8988T (cell line): Measurements from ENCODE around the gene UVRAG.
"Not testable (repeated sequence)": the region's sequence is repeated elsewhere in the genome, so short reads cannot be mapped to it uniquely, and the experiment has no call there.

Experiments
- DNase-seq: peaks from one replicate; pipeline ENCODE4 v3.0.0; 2011

UVRAG gene

DNA sequence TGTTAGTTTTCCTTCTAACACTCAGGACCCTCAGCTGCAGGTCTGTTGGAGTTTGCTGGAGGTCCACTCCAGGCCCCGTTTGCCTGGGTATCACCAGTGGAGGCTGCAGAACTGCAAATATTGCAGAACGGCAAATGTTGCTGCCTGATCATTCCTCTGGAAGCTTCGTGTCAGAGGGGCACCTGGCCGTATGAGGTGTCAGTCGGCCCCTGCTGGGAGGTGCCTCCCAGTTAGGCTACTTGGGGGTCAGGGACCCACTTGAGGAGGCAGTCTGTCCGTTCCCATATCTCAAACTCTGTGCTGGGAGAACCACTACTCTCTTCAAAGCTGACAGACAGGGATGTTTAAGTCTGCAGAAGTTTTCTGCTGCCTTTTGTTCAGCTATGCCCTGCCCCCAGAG lies 164.1 kb downstream of the UVRAG start:
- not testable (repeated sequence) for DNase-seq

DNA sequence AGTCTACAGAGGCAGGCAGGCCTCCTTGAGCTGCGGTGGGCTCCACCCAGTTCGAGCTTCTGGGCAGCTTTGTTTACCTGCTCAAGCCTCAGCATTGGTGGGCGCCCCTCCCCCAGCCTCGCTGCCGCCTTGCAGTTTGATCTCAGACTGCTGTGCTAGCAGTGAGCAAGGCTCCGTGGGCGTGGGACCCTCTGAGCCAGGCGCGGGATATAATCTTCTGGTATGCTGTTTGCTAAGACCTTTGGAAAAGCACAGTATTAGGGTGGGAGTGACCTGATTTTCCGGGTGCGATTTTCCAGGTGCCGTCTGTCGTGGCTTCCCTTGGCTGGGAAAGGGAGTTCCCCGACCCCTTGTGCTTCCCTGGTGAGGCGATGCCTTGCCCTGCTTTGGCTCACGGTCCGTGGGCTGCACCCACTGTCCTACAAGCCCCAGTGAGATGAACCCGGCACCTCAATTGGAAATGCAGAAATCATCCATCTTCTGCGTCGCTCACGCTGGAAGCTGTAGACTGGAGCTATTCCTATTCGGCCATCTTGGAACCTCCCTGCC lies 164.5 kb downstream of the UVRAG start:
- not testable (repeated sequence) for DNase-seq

DNA sequence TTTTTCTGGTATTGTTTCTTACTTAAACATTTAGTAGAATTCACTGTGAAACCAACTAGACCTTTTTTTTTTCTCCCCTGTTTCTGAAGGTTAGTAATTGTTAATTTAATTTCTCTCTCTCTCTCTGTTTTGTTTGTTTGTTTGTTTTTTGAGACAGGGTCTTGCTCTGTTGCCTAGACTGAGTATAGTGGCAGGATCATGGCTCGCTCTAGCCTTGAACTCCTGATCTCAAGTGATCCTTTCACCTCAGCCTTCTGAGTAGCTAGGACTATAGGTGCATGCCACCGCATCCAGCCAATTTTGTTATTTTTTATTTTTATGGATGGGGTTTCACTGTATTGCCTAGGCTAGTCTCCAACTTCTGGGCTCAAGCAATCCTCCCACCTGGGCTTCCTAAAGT lies 165.0 kb downstream of the UVRAG start:
- no peak for DNase-seq

DNA sequence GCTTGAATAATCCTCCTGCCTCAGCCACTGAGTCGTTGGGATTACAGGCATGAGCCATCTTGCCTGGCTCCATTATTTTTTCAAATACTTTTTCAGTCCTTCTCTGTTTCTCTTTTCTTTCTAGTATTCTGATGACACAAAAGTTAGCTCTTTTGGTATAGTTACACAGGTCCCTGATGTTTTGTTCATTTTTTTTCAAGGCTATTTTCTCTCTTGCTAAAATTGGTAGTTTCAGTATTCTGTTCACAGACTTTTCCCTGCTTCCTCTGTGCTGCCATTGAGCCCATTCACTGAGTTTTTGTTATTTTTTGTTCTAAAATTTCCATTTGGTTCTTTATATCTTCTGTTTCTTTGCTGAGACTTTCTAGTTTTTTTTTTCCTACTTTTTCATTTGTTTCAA lies 166.5 kb downstream of the UVRAG start:
- no peak for DNase-seq

DNA sequence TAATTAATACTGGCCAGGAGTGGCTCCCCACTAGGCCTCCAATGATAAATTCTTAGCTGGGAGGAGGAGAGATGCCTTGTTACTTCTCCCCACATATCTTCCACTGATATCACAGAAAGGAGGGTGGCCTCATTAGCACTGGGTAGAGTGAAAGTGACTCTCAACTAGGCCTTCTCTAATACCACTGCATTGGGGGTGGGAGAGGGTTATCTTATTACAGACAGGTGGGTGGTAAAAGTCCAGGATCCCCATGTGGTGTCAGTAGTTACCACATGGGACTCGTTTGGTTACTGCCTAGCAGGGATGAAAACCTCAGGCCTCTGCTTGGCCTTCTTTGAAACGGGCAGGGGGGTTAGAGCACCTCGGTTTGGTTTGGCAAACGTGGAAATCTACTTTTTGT lies 167.3 kb downstream of the UVRAG start:
- DNase-seq = no peak

DNA sequence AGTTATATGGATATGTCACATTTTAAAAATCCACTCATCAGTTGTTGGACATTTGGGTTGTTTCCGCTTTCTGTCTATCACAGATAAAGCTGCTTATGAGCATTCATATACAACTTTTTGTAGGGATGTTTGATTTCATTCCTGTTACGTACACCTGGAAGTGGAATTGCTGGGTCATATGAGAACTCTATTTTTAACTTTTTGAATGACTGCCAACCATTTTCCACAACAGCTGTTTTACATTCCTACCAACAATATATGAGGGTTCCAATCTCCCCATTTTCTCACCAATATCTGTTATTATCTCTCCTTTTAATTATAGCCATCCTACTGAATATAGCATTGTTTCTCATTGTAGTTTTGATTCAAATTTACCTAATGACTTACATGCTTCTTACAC lies 172.0 kb downstream of the UVRAG start:
- no peak for DNase-seq

DNA sequence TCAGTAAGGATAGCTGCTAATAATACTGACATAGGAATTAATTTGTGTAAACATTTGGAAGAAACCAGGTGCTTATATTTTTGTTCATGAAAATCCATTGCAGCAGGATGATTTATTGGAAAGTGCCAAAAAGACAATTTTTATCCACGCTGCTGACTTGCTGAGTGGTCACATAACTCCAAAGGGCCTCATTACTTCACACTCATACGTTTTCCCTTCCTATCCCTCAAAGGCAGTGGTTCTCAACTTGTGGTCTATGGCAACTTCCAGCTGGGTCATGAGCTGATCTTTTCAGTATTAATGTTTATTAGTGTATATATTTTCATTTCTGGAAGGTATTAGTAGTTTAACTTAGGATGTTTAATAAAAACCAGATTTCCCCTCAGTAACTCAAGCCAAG lies 178.1 kb downstream of the UVRAG start:
- DNase-seq = no peak

DNA sequence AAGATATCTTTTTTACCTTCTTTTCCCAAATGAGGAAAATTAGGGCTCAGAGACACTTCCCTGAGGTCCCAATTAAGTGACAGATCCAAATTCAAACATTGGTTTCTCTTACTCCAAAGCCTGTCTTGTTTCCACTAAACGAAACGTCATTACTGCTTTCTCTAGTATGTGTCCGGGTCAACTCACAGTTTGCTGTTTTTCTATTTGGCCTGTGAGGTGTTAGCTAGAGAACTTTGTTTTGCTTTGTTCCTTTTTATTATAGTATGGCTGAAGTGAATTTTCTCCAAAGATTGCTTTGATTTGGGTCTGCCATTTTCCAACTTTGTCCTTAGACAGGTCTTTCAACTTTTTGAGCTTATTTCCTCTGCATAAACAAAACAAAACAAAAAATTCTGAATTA lies 179.6 kb downstream of the UVRAG start:
- no peak for DNase-seq

DNA sequence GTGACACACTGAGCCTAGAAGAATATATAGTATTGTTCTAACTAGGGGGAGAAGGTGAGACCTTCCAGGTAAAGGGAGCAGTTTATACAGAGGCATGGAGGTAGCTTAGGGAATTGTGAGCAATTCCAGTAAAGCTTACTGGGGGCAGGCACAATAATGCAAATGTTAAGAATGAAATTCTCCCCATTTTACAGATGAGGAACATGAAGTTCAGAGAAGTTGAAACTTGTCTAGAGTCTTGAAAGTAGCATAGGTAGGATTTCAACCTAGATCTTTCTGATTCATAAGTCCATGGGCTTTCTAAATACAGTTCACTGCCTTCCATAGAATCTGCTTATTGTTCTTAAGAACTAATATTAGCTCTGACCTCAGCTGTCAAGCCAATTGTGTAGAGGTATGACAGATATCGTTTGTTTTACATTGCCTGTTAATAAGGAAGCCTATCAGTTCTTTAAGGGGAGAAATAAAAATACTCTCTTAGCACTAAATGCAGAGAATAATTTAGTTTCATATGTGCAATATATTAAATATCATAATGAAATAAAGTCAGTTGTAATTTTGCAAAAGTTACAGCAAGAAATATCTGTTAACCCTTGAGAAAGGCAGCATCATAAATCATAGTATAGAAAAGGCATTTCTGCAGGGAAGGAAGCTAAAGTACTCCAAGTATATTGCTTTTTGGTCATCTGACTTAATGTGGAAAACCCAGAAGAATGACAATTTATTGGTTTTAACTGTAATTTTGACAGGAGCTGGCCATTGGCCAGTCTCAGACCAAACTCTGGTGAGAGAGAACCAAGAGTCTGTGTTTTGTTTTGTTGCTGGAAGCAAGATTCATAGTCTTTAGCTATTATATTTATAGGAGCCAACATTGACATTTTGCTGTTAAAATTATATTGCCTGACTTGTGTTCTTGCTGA lies 181.8 kb downstream of the UVRAG start:
- DNase-seq = no peak

DNA sequence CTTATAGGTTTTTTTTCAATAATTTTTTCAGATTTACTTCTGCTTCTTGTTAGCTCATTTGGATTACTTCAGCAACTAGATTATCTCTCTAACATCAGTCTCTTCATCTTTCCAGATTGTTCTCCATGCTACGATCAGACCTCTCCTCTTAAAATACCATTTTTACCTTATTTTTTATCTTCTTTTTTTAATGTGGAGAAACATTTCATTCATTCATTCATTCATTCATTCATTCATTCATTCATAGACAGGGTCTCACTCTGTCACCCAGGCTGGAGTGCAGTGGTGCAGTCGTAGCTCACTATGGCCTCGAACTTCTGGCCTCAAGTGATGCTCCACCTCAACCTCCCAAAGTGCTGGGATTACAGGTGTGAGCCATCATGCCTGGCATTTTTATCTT lies 189.4 kb downstream of the UVRAG start:
- DNase-seq = no peak

DNA sequence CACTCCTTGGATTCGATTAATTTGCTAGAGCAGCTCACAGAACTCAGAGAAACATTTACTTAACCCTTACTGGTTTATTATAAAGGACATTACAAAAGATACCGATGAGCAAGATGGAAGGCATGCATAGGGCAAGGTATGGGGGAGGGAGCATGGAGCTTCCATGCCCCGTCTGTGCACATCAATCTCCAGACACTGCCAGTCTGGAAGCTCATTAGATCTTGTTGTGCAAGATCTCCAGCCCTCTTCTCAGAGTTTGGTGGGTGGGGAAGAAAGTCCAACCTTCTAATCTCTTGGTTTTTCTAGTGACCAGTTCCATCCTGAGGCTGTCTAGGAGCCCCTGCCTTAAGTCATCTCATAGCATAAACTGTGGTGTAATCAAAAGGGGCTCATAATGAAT lies 190.7 kb downstream of the UVRAG start:
- DNase-seq = no peak

DNA sequence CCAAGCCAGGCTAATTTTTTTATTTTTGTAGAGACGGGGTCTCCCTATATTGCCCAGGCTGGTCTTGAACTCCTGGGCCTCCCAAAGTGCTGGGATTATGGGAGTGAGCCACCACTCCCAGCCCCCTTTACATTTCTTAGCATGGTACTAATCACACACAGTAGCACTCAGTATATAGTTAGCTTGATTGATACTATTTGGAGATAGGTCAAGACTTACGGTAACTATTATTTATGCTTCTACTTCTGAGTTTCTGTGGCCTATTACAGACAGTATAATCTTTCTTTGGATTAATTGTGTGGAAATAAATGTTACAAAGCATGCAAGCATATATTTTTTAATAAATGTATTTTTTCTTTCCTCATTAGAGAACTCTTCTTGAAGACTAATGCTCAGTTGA lies 192.2 kb downstream of the UVRAG start:
- no peak for DNase-seq

DNA sequence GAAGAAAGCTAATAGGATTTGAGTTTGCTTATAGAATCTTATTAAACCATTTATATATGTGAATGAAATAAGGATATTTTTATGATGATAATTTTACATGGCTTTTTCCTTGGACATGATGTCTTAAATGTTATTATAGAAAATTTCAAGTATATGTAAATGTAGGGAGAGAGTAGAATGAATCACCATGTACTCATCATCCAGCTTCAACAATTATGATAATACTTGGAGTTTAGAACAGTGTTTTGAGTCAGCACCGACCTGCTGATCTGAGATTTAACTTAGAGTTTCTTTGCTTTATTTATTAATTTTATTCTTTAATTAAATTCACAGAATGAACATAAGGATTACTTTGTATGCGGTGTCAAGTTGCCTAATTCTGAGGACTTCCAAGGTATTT lies 193.5 kb downstream of the UVRAG start:
- DNase-seq = no peak

DNA sequence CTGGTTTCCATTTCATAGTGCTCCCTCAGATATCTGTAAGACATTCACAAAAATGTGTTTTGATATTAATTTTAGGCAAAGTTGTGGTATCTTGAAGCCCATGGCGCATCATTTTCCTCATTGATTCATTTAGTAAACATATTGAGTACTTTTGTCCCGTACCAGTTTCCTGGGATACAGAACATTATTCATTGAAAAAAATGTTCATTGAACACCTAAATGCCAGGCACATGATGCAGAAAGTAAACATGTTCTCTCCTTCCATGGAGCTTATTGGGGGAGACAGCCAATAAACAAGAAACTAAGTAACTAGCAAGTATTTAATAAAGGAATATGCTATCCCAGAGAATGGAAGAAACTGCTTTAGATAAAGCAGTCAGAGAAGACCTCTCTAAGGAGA lies 195.0 kb downstream of the UVRAG start:
- DNase-seq = no peak

DNA sequence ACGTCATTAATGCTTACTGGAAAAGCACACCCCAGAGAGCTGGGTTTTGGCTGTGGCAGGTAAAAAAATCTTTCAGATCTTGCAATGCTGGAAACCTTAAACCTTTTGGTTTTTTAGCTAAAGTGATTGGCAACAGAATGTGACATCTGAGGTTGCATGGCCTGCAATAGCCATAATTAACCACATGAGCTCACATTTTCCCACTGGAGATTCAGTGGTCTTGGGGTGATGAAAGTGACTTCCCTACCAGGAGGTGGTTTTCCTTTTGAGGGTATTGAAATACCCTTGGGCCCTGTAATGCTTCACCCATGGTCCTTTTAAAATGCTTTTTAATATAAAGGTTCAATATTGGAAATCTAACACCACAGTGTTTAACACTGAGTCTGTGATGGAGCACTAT lies 198.5 kb downstream of the UVRAG start:
- no peak for DNase-seq

DNA sequence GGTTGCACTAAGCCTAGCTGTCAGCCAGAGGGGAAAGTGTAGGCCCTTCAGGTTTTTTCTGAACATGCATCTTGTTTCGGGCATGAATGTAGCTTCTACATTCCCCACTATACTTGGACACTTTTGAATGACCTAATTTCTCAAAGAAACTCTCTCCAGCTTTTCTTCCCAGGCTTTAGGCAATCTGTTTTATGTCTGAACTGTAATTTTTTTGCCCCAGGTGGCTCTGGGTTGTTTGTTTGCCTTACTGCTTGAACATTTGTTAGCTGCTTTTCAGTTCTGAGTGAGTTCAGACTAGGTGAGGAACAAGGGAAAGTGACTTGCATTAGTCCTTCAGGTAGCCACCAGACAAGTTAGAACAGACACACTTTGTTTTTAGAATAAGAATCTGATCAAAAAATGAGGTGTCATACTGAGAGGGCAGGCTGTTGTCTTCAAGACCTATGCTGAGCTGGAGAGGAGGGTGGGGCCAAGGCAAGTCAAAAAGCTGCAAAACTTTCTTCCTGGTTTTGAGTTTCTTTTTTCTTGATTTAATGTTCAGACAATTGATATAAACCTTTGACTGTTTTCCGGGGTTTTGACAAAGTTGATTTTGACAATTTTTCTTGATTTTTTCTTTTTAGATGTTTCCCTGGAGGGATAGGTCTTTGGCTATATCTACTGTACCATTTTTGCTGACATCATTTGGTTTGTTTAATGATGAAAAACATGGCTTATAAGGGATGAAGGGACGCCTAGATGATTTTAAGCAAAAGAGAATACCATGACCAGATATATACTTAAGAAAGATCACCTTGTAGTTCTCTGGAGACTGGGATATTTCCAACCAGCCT lies 208.4 kb downstream of the UVRAG start:
- no peak for DNase-seq

DNA sequence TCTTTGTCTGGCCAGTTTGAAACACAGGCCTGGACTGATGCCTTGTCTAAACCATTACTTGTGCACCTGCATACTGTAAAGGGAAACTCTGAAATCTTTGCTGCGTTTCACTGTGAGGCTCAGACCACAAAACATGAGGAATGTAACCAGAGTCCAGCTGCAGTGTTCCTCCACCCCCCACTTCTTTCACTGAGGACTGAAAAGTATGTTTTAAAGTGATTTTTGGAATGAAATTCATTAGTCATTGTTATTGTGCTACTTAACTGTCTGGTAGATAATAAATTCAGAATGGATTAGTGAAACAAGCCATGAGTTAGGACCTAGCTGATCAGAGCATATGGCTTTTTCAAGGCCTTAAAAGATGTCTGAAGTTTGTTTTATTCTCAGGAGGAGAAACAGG lies 210.1 kb downstream of the UVRAG start:
- DNase-seq = no peak

DNA sequence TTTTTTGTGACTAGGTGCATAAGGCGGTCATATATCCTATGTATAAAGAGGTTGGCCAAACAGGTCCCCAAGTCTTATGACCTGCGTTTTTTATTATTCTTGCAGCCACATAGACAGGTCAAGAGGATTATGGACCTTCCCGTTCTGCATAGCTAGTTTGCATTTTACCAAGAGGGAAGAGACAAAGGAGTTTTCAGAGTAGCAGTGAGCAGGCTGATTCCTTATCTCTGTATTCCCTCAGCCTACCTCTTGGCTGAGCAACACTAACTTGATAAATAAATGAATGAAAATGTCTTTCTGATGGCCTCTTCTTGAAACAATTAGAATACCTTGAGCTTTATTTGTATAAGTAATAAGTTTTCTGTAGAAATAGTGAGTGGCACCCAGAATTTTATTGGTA lies 210.8 kb downstream of the UVRAG start:
- no peak for DNase-seq

DNA sequence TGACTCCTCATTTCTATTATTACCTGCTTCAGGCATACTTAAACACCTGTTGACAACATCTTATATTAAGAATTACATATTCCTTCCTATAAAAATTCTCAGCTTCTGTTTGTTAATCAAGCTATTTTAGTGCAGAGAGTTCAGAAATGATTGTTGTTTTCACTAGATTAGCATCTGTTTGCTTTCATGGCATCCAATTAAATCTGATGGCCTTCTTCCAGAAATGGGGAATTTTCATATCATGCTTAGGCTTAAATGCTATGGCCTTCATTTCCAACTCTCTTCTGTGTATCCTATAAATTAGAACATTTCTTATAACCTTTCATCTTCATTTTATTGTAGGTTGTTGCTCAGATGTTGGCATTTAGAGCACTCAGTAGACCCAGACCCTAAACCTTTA lies 211.3 kb downstream of the UVRAG start:
- DNase-seq = no peak

DNA sequence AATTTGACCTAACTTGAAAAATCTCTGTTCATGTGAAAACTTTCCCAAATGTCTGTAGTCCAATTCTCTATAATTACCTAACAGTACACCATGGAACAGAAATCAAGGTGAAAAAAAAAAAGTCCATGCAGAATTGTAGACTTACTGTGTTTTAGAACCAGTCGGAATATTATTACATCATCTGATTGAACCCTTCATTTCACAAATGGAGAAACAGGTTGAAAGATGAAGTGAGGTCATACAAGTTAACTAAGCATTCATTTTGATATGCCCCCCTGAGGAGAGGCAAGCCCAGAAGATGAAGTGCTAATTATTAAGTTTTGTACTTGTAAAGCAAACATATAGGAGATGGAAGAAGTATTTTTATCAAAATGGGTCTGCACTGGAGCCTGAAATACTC lies 211.9 kb downstream of the UVRAG start:
- DNase-seq = no peak

DNA sequence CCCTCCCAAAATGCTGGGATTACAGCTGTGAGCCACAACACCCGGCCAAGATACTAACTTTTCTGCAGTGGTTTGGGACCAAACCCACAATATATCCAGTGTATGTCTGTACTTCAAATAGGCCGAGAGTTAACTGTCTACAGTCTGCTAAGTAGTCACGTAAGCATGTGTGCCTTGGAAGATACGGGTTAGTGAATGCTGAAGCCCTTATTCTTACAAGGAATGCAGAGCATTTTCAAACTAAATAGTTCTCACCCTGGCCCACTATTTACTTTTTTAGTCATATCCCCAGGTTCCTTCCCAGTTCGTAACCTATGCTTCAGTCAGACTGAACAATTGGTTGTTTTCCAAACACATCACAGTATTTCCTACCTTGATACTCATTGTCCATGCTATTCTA lies 215.3 kb downstream of the UVRAG start:
- no peak for DNase-seq

DNA sequence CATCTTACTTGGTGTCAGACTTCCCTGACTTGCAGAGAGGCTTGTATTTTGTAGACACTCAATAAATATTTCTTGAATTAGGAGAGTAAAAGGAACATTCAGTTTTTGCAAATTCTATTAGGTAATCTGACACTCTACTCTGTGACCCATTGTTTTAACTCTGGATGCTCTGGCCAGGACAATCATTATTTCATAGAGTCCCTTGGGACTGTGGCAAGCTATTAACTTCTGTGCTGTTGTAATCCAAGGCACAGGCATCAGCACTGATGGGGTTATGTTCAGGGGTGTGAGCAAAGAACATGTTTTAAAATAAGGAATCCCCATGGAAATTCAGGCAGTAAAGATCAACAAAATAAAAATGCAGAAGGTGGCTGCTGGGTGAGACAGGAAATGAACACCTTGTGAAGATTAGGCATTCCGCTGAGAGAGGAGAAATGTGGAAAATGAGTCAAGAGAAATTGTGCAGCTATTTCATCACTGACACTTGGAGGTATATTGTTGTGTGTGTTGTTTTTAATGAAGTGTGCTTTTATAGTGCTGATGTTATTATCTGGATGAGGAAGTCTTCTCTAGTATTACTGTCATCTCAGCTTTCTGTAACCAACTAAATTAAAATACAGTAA lies 216.1 kb downstream of the UVRAG start:
- no peak for DNase-seq

DNA sequence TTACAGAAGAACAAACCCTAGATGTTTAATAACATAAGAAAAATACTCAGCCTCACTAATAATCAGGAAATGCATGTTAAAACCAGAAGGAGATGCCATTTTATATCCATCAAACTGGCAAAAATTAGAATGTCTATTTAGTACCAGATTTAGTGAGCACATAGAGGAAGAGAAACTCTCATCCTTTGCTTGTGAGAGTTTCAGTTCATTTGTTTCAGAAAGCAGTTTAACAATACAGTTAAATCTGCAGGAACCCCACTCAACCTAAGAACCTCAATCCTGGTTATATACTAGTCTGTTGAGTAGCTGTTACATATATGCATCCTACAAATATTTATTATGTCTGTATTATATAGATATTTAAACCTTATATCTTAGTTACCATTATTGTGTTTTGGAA lies 218.7 kb downstream of the UVRAG start:
- DNase-seq = no peak

DNA sequence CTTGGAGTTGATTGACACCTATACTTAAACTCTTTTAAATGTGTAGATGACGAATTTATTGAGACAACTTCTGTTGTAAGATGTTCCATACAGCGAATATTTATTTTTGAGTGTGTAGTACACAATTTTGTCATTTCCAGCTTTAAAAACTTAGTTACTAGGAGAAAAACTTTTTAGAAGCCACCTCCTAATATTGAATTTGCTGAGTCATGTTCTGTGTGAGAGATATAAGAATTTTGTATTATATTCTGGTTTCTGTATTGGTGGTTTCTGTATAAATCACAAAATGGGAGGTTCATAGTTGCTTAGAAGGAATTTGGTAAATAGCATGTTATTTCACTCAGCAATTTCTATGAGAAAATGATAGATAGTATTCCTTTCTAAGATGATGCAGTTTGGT lies 220.0 kb downstream of the UVRAG start:
- no peak for DNase-seq
